K562 treated with DMSO at 1 percent for 48 hours (cell line): ENCODE measurements around the gene STXBP5L. TPM values are rescaled to one million over a fixed set of nuclear protein-coding genes. Genes with fewer than 3 reads are reported as not detected.

Experiments
- total RNA-seq: library from RNA; unstranded; fragments of 300-600 nt; gene quantifications from 2 replicates; pipeline ENCODE4 v1.2.3, GENCODE V29; 2022; ENCODE audit warnings: low replicate concordance; ENCODE audit errors: extremely low read depth

STXBP5L gene
- not detected in 2 replicates for total RNA-seq

DNA sequence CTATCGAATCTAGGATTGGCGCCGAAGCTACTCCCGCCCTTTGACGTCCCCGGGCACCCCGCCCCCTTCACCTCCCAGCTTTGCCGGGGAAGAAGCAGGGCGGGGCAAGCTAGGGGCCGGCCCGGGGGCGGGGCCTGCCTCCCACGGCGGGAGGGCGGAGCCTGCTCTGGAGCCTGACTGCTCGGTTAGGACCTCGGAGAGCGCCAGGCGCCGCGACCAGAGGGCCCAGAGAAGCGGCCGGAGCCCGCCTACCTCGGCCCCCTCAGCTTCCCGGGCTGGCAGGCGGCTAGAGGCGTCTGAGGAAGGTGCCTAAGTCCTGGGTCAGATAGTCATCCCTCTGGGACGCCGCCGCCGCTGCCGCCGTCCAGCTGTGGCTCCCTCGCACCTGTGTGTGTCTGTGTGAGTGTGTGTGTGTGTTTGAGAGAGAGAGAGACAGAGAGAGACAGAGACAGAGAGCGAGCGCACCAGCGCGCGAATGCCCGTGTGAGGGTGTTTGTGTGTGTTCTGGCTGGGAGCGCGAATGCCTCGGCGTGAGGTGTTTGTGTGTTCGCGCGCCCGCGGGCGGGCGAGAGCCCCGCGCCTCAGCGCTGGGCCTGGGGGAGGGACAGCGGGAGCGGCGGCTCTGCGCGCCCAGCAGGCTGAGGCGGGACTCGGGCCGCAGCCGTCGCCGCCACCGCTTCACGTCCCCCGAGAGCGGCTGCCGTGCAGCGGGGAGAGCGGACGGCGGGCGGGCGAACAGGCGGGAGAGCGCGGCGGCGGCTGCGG, at the start of gene STXBP5L:
STXBP5L (plus strand) TSS at position 176 of the 765 bp plus-strand sequence. CDS start 1,374 bp downstream, outside the sequence.

Other genes starting within 250 kb of the STXBP5L start
- gene HGD, start 226.0 kb upstream of the STXBP5L start, total RNA-seq: not detected in 2 replicates
- not detected in 2 replicates for gene RABL3, start 165.7 kb upstream of the STXBP5L start, total RNA-seq
- not detected in 2 replicates for gene GTF2E1, start 165.5 kb upstream of the STXBP5L start, total RNA-seq